Sigmoid colon (tissue), 7 donors: ENCODE measurements around the gene GPC6. TPM values are rescaled to one million over a fixed set of nuclear protein-coding genes. Genes with fewer than 3 reads are reported as not detected.

Source experiments
- DNase-seq: peaks from one replicate; pipeline ENCODE4 v3.0.0-alpha.2; 2019
- H3K27ac ChIP-seq, 4 donors: fragments of 200-600 bp; sonication (generic); one replicate each; pipeline ENCODE4 v1.5.1; 2016 to 2019; ENCODE audit warnings: mild to moderate bottlenecking in 1 of 4
- H3K27me3 ChIP-seq, 3 donors: fragments of 200-600 bp; sonication (generic); one replicate each; pipeline ENCODE4 v1.5.1; 2019; ENCODE audit warnings: mild to moderate bottlenecking in 1 of 3
- H3K36me3 ChIP-seq, 4 donors: fragments of 200-600 bp; sonication (generic); one replicate each; pipeline ENCODE4 v1.5.1; 2016 to 2019
- H3K4me1 ChIP-seq, 4 donors: fragments of 200-600 bp; sonication (generic); one replicate each; pipeline ENCODE4 v1.5.1; 2017 to 2019
- H3K4me3 ChIP-seq, 4 donors: fragments of 200-600 bp; sonication (generic); one replicate each; pipeline ENCODE4 v1.5.1; 2017 to 2019; ENCODE audit warnings: mild to moderate bottlenecking in 2 of 4, moderate library complexity in 1 of 4
- H3K9me3 ChIP-seq, 4 donors: fragments of 200-600 bp in 3 of 4; sonication (generic) in 3 of 4; one replicate each; pipeline versions ENCODE4 v1.5.1 to v1.6.1; 2013 to 2019
- CTCF ChIP-seq, 4 experiments: fragments of 450-650 bp in 3 of 4; fragments of 200-600 bp in 1 of 4; IDR thresholded peaks; one replicate each; pipeline ENCODE4 v1.5.1; 2016 to 2019; ENCODE audit warnings: antibody characterized with exemption in 4 of 4, mild to moderate bottlenecking in 3 of 4, moderate library complexity in 2 of 4
- EP300 ChIP-seq, 4 donors: sonication (generic); formaldehyde crosslinking; IDR thresholded peaks; one replicate each; pipeline ENCODE4 v1.6.1; 2017; ENCODE audit warnings: antibody characterized with exemption in 4 of 4
- POLR2A ChIP-seq, 2 donors: fragments of 450-650 bp; IDR thresholded peaks; one replicate each; pipeline ENCODE4 v1.6.1; 2016; ENCODE audit warnings: antibody characterized with exemption in 2 of 2, mild to moderate bottlenecking in 2 of 2, moderate library complexity in 2 of 2
- POLR2AphosphoS5 ChIP-seq, 4 donors: sonication (generic); formaldehyde crosslinking; IDR thresholded peaks; one replicate each; pipeline ENCODE4 v1.6.1; 2017; ENCODE audit warnings: antibody characterized with exemption in 4 of 4
- WGBS, 2 donors: extraction: QIAGEN DNeasy Blood & Tissue Kit; methylation state at CpG; one replicate each; pipeline ENCODE4 v1.1.7; 2013; 5-methylcytosine and 5-hydroxymethylcytosine counted together
- intact Hi-C: fragments of 100-400 bp; cut with DNase I; formaldehyde crosslinking; loops from one replicate; pipeline ENCODE4 v1.15.1; 2023
- polyA plus RNA-seq, 3 donors: library from polyadenylated mRNA; stranded (reverse); fragments of 200-250 nt; gene quantifications; one replicate each; pipeline ENCODE4 v1.2.3, GENCODE V29; 2013
- total RNA-seq, 4 donors: library from RNA; depleted of rRNA; stranded (reverse); fragments of >200 nt; gene quantifications; one replicate each; pipeline ENCODE4 v1.1.0, GENCODE V29; 2016
- donor health status: healthy with polysubstance abuse.
- donor health status: Bipolar disorder and iron deficiency.
- donor health status: healthy.

GPC6 gene
- total and polyA plus RNA-seq, 7 donors, result 0.23 to 27.5 (median 14.4) TPM

GRCh38 chr13:93224535-93224934, 2.1 kb upstream of the GPC6 start:
- peaks cover 0 to 23% (median 10%) of the 10 kb centered on the region in 4 donors for H3K4me1 ChIP-seq
- no peaks in the 10 kb centered on the region for H3K36me3 ChIP-seq
- no peak for DNase-seq
- 85 to 90% methylated on average over 1 of the region's 1 CpG for WGBS, 2 donors
- H3K27ac ChIP-seq, result no peak overlapping the region
- TF ChIP-seq POLR2A (IDR thresholded peaks at IDR 0.05) (no peak), EP300 (IDR thresholded peaks at IDR 0.05) (no peak), POLR2AphosphoS5 (IDR thresholded peaks at IDR 0.05) (no peak), CTCF (IDR thresholded peaks at IDR 0.05) (no peak)
- intact Hi-C loops, result no loop called here
- peaks cover 0 to 28% (median 0%) of the 10 kb centered on the region in 3 donors for H3K27me3 ChIP-seq
- no peaks in the 10 kb centered on the region for H3K9me3 ChIP-seq
- no peak overlapping the region for H3K4me3 ChIP-seq

- Histone ChIP-seq H3K36me3 (no peaks in the 10 kb centered on the region), H3K27me3 (peaks cover 0 to 28% (median 0%) of the 10 kb centered on the region in 3 donors), H3K4me1 (peaks cover 0 to 23% (median 10%) of the 10 kb centered on the region in 4 donors), H3K27ac (peak overlapping the region in 2 of 4 donors; percentile 71 to 77), H3K4me3 (peak overlapping the region in 1 of 4 donors; percentile 60), H3K9me3 (no peaks in the 10 kb centered on the region)
- no peak for DNase-seq
- WGBS, 2 donors, result 40 to 77% methylated on average over 2 of the region's 2 CpGs
- TF ChIP-seq POLR2AphosphoS5 (IDR thresholded peaks at IDR 0.05) (no peak), POLR2A (IDR thresholded peaks at IDR 0.05) (no peak), CTCF (IDR thresholded peaks at IDR 0.05) (no peak), EP300 (IDR thresholded peaks at IDR 0.05) (no peak)
- intact Hi-C loops, result loop anchor here (5.0 kb wide), 1 partner anchor 1137 kb away; no protein-coding TSS in a partner anchor
Observed at GRCh38 chr13:93225610-93226009, 997 bp upstream of the GPC6 start.

- Histone ChIP-seq H3K4me3 (peak overlapping the region; percentile 55 to 67 (median 59)), H3K27ac (peak overlapping the region; percentile 71 to 81 (median 77)), H3K9me3 (no peaks in the 10 kb centered on the region), H3K27me3 (peaks cover 0 to 28% (median 0%) of the 10 kb centered on the region in 3 donors), H3K4me1 (peaks cover 0 to 23% (median 10%) of the 10 kb centered on the region in 4 donors), H3K36me3 (no peaks in the 10 kb centered on the region)
- no peak for DNase-seq
- 10 to 24% methylated on average over 5 of the region's 5 CpGs for WGBS, 2 donors
- TF ChIP-seq POLR2A (IDR thresholded peaks at IDR 0.05) (no peak), EP300 (IDR thresholded peaks at IDR 0.05) (no peak), POLR2AphosphoS5 (IDR thresholded peaks at IDR 0.05) (no peak), CTCF (IDR thresholded peaks at IDR 0.05) (no peak)
- intact Hi-C loops, result loop anchor here (5.0 kb wide), 1 partner anchor 1136 kb away; no protein-coding TSS in a partner anchor
Observed at GRCh38 chr13:93226065-93226622, 463 bp upstream of the GPC6 start.

- WGBS, 2 donors, result 1 to 3% methylated on average over 55 of the region's 55 CpGs
- TF ChIP-seq CTCF (IDR thresholded peaks at IDR 0.05) (no peak), EP300 (IDR thresholded peaks at IDR 0.05) (no peak), POLR2A (IDR thresholded peaks at IDR 0.05) (no peak), POLR2AphosphoS5 (IDR thresholded peaks at IDR 0.05) (no peak)
- Histone ChIP-seq H3K9me3 (no peaks in the 10 kb centered on the region), H3K4me3 (peak overlapping the region; percentile 55 to 67 (median 59)), H3K4me1 (peaks cover 0 to 23% (median 10%) of the 10 kb centered on the region in 4 donors), H3K27me3 (peaks cover 0 to 28% (median 0%) of the 10 kb centered on the region in 3 donors), H3K36me3 (no peaks in the 10 kb centered on the region), H3K27ac (peak overlapping the region; percentile 71 to 81 (median 77))
- intact Hi-C loops, result loop anchor here (5.0 kb wide), 1 partner anchor 1135 kb away; no protein-coding TSS in a partner anchor
- peak; percentile 70 for DNase-seq
Observed at GRCh38 chr13:93227280-93227877, 772 bp downstream of the GPC6 start.
